ENCODE results near the gene CCDC27. TPM values are rescaled to one million over a fixed set of nuclear protein-coding genes. Genes with fewer than 3 reads are reported as not detected.
A peak's percentile ranks its signal among the peaks of the same experiment; 100 is the strongest.

Gene CCDC27
- total and polyA plus RNA-seq, 4 donors, result not detected

DNA sequence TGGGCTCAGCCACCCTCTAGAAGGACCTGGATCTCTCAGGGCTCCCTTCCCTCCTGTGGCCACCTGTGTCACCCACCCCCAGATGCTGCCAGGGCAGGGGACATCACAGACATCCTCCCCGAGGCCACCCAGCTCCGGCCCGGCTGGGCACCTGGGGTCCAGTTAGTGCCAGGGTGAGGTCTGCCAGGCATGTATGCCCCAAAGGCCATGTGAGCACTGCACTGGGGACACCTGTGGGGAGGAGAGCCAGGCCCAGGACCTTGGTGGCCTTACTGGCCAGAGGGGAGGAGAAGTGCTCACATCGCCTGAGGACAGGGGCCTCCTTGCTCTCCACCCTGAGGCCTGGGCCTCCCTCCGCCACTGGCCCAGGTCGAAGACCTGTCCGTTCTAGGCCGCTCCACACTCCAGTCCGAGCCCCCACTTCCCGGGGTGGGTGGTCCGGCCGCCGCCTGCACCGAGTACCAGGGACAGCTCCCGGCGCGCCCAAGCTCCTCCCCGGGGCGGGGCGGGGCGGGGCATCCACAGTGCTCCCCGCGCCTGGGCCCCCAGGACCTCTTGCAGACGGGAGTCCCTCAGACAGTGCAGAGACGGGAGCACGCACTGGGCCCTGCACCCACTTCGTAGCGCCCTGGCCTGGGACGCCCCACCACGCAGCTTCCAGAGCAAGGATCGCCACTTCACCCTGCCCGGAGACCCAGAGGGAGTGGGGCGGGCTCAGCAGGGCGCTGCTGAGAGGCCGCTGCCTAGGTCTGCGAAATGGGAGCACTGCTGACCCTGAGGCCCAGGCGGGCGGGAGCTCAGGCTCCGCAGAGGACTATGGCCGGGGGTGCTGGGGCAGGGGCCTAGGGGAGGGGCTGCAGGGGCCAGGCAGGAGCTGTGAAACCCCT lies 34.3 kb upstream of the CCDC27 start:
- no peak overlapping the region for H3K9ac ChIP-seq (ENCODE audit: low read depth in 1 of 2, low read length in 2 of 2)
- H3K4me3 ChIP-seq (ENCODE audit: low read depth in 1 of 3, low read length in 3 of 3), result no peak overlapping the region
- H3K27ac ChIP-seq (ENCODE audit: low read depth in 1 of 2, low read length in 2 of 2), result no peak overlapping the region
- TF ChIP-seq, protein P1, sequence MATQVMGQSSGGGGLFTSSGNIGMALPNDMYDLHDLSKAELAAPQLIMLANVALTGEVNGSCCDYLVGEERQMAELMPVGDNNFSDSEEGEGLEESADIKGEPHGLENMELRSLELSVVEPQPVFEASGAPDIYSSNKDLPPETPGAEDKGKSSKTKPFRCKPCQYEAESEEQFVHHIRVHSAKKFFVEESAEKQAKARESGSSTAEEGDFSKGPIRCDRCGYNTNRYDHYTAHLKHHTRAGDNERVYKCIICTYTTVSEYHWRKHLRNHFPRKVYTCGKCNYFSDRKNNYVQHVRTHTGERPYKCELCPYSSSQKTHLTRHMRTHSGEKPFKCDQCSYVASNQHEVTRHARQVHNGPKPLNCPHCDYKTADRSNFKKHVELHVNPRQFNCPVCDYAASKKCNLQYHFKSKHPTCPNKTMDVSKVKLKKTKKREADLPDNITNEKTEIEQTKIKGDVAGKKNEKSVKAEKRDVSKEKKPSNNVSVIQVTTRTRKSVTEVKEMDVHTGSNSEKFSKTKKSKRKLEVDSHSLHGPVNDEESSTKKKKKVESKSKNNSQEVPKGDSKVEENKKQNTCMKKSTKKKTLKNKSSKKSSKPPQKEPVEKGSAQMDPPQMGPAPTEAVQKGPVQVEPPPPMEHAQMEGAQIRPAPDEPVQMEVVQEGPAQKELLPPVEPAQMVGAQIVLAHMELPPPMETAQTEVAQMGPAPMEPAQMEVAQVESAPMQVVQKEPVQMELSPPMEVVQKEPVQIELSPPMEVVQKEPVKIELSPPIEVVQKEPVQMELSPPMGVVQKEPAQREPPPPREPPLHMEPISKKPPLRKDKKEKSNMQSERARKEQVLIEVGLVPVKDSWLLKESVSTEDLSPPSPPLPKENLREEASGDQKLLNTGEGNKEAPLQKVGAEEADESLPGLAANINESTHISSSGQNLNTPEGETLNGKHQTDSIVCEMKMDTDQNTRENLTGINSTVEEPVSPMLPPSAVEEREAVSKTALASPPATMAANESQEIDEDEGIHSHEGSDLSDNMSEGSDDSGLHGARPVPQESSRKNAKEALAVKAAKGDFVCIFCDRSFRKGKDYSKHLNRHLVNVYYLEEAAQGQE (IDR thresholded peaks at IDR 0.05), result peak; percentile 53
- TF ChIP-seq RXRA (IDR thresholded peaks at IDR 0.05), result no peak
- H3K4me1 ChIP-seq (ENCODE audit: control insufficient read depth in 4 of 4, insufficient read depth in 4 of 4, low read length in 3 of 4), result no peaks in the 10 kb centered on the region
- 33% methylated on average over 40 of the region's 40 CpGs for whole genome bisulfite sequencing
- no peaks in the 10 kb centered on the region for H3K36me3 ChIP-seq (ENCODE audit: control insufficient read depth in 4 of 4, insufficient read depth in 3 of 4, low read depth in 1 of 4, low read length in 3 of 4)
- DNase-seq (ENCODE audit: low spot score), result peak; percentile 57
- no peaks in the 10 kb centered on the region for H3K9me3 ChIP-seq (ENCODE audit: control insufficient read depth in 4 of 4, low read length in 3 of 4)
- H3K27me3 ChIP-seq (ENCODE audit: control insufficient read depth in 4 of 4, insufficient read depth in 4 of 4, low read length in 3 of 4), result no peaks in the 10 kb centered on the region

- TF ChIP-seq GABPA (IDR thresholded peaks at IDR 0.05 in 1 of 2, conservative IDR thresholded peaks at IDR 0.05 in 1 of 2) (no peak), SP1 (IDR thresholded peaks at IDR 0.05) (no peak), HNF4G (IDR thresholded peaks at IDR 0.05) (no peak), NR2F2 (IDR thresholded peaks at IDR 0.05) (no peak), YY1 (IDR thresholded peaks at IDR 0.05) (no peak), TAF1 (conservative IDR thresholded peaks at IDR 0.05) (no peak), HNF4A (conservative IDR thresholded peaks at IDR 0.05) (no peak), EGR1 (IDR thresholded peaks at IDR 0.05; ENCODE audit: low read depth in 2 of 2) (no peak), RXRA (IDR thresholded peaks at IDR 0.05) (no peak), FOXA1 (IDR thresholded peaks at IDR 0.05) (no peak)
- TF ChIP-seq, protein P2, sequence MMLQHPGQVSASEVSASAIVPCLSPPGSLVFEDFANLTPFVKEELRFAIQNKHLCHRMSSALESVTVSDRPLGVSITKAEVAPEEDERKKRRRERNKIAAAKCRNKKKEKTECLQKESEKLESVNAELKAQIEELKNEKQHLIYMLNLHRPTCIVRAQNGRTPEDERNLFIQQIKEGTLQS (IDR thresholded peaks at IDR 0.05), result no peak
- TF ChIP-seq, protein P1 (IDR thresholded peaks at IDR 0.05), result no peak
- no peak overlapping the region for H3K4me3 ChIP-seq (ENCODE audit: low read depth in 1 of 3, low read length in 3 of 3)
- no peak overlapping the region for H3K9ac ChIP-seq (ENCODE audit: low read depth in 1 of 2, low read length in 2 of 2)
- no peak overlapping the region for H3K27ac ChIP-seq (ENCODE audit: low read depth in 1 of 2, low read length in 2 of 2)
- H3K27me3 ChIP-seq (ENCODE audit: control insufficient read depth in 4 of 4, insufficient read depth in 4 of 4, low read length in 3 of 4), result no peaks in the 10 kb centered on the region
- WGBS, result 79% methylated on average over 14 of the region's 14 CpGs
- H3K9me3 ChIP-seq (ENCODE audit: control insufficient read depth in 4 of 4, low read length in 3 of 4), result no peaks in the 10 kb centered on the region
- H3K36me3 ChIP-seq (ENCODE audit: control insufficient read depth in 4 of 4, insufficient read depth in 3 of 4, low read depth in 1 of 4, low read length in 3 of 4), result no peaks in the 10 kb centered on the region
- no peaks in the 10 kb centered on the region for H3K4me1 ChIP-seq (ENCODE audit: control insufficient read depth in 4 of 4, insufficient read depth in 4 of 4, low read length in 3 of 4)
- no peak for DNase-seq (ENCODE audit: low spot score)
Measured at GRCh38 chr1:3718764-3719163, 33.5 kb upstream of the CCDC27 start.

All from liver (tissue), 9 donors.